ENCODE measurements around the gene BEGAIN.

- no peak for TF ChIP-seq MAX (CRISPR knock-in tag; IDR thresholded peaks at IDR 0.05)
- TF ChIP-seq SMAD2 (IDR thresholded peaks at IDR 0.05; ENCODE audit: low read depth, low read length) = no peak
- no peak for TF ChIP-seq CTCF (IDR thresholded peaks at IDR 0.05 in 2 of 3, conservative IDR thresholded peaks at IDR 0.05 in 1 of 3; ENCODE audit: insufficient read depth in 2 of 3, low read depth in 1 of 3, low read length in 3 of 3)
- no peak for TF ChIP-seq MTA2 (IDR thresholded peaks at IDR 0.05; ENCODE audit: low read depth)
- no peak for TF ChIP-seq EP300 (IDR thresholded peaks at IDR 0.05; ENCODE audit: low read length)
- TF ChIP-seq ATF1 (CRISPR knock-in tag; IDR thresholded peaks at IDR 0.05) = no peak
- no peak for TF ChIP-seq ATF1 (tag; IDR thresholded peaks at IDR 0.05)
- TF ChIP-seq, protein P1, sequence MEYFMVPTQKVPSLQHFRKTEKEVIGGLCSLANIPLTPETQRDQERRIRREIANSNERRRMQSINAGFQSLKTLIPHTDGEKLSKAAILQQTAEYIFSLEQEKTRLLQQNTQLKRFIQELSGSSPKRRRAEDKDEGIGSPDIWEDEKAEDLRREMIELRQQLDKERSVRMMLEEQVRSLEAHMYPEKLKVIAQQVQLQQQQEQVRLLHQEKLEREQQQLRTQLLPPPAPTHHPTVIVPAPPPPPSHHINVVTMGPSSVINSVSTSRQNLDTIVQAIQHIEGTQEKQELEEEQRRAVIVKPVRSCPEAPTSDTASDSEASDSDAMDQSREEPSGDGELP (CRISPR knock-in tag; IDR thresholded peaks at IDR 0.05; ENCODE audit: borderline replicate concordance) = no peak
- TF ChIP-seq HMG20B (CRISPR knock-in tag; IDR thresholded peaks at IDR 0.05) = no peak
- TF ChIP-seq CHD1 (IDR thresholded peaks at IDR 0.05; ENCODE audit: low read length) = no peak
- no peak for TF ChIP-seq PHF8 (IDR thresholded peaks at IDR 0.05; ENCODE audit: borderline replicate concordance, low read length)
- TF ChIP-seq EZH2 (IDR thresholded peaks at IDR 0.05; ENCODE audit: borderline replicate concordance, low read depth, low read length) = no peak
- TF ChIP-seq ATF6 (CRISPR knock-in tag; IDR thresholded peaks at IDR 0.05) = no peak
- TF ChIP-seq, protein P2, sequence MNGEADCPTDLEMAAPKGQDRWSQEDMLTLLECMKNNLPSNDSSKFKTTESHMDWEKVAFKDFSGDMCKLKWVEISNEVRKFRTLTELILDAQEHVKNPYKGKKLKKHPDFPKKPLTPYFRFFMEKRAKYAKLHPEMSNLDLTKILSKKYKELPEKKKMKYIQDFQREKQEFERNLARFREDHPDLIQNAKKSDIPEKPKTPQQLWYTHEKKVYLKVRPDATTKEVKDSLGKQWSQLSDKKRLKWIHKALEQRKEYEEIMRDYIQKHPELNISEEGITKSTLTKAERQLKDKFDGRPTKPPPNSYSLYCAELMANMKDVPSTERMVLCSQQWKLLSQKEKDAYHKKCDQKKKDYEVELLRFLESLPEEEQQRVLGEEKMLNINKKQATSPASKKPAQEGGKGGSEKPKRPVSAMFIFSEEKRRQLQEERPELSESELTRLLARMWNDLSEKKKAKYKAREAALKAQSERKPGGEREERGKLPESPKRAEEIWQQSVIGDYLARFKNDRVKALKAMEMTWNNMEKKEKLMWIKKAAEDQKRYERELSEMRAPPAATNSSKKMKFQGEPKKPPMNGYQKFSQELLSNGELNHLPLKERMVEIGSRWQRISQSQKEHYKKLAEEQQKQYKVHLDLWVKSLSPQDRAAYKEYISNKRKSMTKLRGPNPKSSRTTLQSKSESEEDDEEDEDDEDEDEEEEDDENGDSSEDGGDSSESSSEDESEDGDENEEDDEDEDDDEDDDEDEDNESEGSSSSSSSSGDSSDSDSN (IDR thresholded peaks at IDR 0.05; ENCODE audit: borderline replicate concordance in 1 of 2, low read depth in 2 of 2, low read length in 2 of 2) = no peak
These were observed 61.6 kb downstream of the BEGAIN start for GRCh38 chr14:100525615-100526014.

Data from K562 (cell line).